ENCODE results near the gene NFATC2.

DNA sequence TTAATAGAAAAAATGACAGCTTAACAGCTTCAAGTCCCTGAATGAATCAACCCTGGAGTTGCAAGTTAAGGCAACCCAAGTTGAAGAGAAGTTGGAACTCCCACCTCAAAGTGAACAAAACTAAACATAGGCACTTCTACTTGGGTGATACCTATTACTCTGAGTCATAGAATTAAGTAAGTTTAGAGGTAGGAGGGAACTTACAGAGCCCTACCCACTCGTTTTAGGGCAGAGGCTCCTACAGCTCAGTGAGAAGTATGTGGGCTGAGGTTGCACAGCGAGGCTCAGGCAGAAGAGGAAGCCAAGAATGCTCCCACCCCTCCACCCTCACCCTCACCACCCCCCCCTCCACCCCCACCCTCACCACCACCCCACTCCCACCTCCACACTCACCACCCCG lies 42.2 kb downstream of the NFATC2 start:
- TF ChIP-seq, protein P1, sequence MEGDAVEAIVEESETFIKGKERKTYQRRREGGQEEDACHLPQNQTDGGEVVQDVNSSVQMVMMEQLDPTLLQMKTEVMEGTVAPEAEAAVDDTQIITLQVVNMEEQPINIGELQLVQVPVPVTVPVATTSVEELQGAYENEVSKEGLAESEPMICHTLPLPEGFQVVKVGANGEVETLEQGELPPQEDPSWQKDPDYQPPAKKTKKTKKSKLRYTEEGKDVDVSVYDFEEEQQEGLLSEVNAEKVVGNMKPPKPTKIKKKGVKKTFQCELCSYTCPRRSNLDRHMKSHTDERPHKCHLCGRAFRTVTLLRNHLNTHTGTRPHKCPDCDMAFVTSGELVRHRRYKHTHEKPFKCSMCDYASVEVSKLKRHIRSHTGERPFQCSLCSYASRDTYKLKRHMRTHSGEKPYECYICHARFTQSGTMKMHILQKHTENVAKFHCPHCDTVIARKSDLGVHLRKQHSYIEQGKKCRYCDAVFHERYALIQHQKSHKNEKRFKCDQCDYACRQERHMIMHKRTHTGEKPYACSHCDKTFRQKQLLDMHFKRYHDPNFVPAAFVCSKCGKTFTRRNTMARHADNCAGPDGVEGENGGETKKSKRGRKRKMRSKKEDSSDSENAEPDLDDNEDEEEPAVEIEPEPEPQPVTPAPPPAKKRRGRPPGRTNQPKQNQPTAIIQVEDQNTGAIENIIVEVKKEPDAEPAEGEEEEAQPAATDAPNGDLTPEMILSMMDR (conservative IDR thresholded peaks at IDR 0.05 in 1 of 2, IDR thresholded peaks at IDR 0.05 in 1 of 2; ENCODE audit: extremely low read depth in 1 of 2, insufficient read depth in 1 of 2, low read depth in 1 of 2, low read length in 2 of 2), result no peak
- no peak for TF ChIP-seq EZH2 (IDR thresholded peaks at IDR 0.05; ENCODE audit: borderline replicate concordance, low read length)

All from mammary epithelial cell (primary cell).